HepG2 (cell line): Measurements from ENCODE around the gene ABL2. TPM values are rescaled to one million over a fixed set of nuclear protein-coding genes. Genes with fewer than 3 reads are reported as not detected.
A peak's percentile ranks its signal among the peaks of the same experiment; 100 is the strongest.

Experiments used
- ATRX ChIP-seq: sonication (generic); formaldehyde crosslinking; IDR thresholded peaks from 2 replicates; pipeline ENCODE4 v1.4.0; 2020; ENCODE audit warnings: missing genetic modification reagents, borderline replicate concordance
- BORCS8-MEF2B ChIP-seq: sonication (generic); formaldehyde crosslinking; IDR thresholded peaks from 2 replicates; pipeline ENCODE4 v1.8.0; 2022; ENCODE audit warnings: mild to moderate bottlenecking, missing genetic modification reagents
- ELF4 ChIP-seq: sonication (generic); formaldehyde crosslinking; IDR thresholded peaks from 2 replicates; pipeline ENCODE4 v1.5.0; 2020; ENCODE audit warnings: missing genetic modification reagents, mild to moderate bottlenecking, moderate library complexity, borderline replicate concordance
- ERF ChIP-seq: IDR thresholded peaks from 2 replicates; pipeline ENCODE4 v1.6.1; 2018; ENCODE audit warnings: missing biosample characterization, missing genetic modification reagents
- HNF4A ChIP-seq: sonication (generic); formaldehyde crosslinking; IDR thresholded peaks from 2 replicates; pipeline ENCODE4 v1.4.0; 2020; ENCODE audit warnings: missing genetic modification reagents
- MLXIP ChIP-seq: sonication (generic); formaldehyde crosslinking; IDR thresholded peaks from 2 replicates; pipeline ENCODE4 v1.9.0; 2021; ENCODE audit warnings: missing genetic modification reagents, borderline replicate concordance
- NKX3-1 ChIP-seq: sonication (generic); formaldehyde crosslinking; IDR thresholded peaks from 2 replicates; pipeline ENCODE4 v1.5.0; 2020; ENCODE audit warnings: missing genetic modification reagents
- PHF8 ChIP-seq: sonication (generic); formaldehyde crosslinking; IDR thresholded peaks from 2 replicates; pipeline ENCODE4 v1.5.0; 2020; ENCODE audit warnings: missing genetic modification reagents
- PRPF4 ChIP-seq: fragments of 200-400 bp; formaldehyde crosslinking; IDR thresholded peaks from 2 replicates; pipeline ENCODE4 v1.6.1; 2016; ENCODE audit warnings: low read length, low read depth; ENCODE audit not compliant: poor library complexity, severe bottlenecking
- RAD51 ChIP-seq: fragments of 450-650 bp; IDR thresholded peaks from 2 replicates; pipeline ENCODE4 v1.6.1; 2016; ENCODE audit warnings: borderline replicate concordance
- ZNF350 ChIP-seq: sonication (generic); formaldehyde crosslinking; IDR thresholded peaks from 2 replicates; pipeline ENCODE4 v1.4.0; 2020; ENCODE audit warnings: mild to moderate bottlenecking, low read depth, missing genetic modification reagents, borderline replicate concordance
- ZNF414 ChIP-seq: sonication (generic); formaldehyde crosslinking; IDR thresholded peaks from 2 replicates; pipeline ENCODE4 v1.5.0; 2020; ENCODE audit warnings: missing genetic modification reagents
- ZNF431 ChIP-seq: sonication (generic); formaldehyde crosslinking; IDR thresholded peaks from 2 replicates; pipeline ENCODE4 v1.9.0; 2022; ENCODE audit warnings: missing genetic modification reagents, low read depth, mild to moderate bottlenecking, borderline replicate concordance
- ZNF451 ChIP-seq: sonication (generic); formaldehyde crosslinking; IDR thresholded peaks from 2 replicates; pipeline ENCODE4 v1.5.0; 2020; ENCODE audit warnings: mild to moderate bottlenecking, missing genetic modification reagents
- ZNF615 ChIP-seq: sonication (generic); formaldehyde crosslinking; IDR thresholded peaks from 2 replicates; pipeline ENCODE4 v1.5.0; 2020; ENCODE audit warnings: mild to moderate bottlenecking, missing genetic modification reagents, borderline replicate concordance
- ZNF616 ChIP-seq: sonication (generic); formaldehyde crosslinking; IDR thresholded peaks from 2 replicates; pipeline ENCODE4 v1.5.0; 2020; ENCODE audit warnings: low read depth, mild to moderate bottlenecking, missing genetic modification reagents
- ZNF670 ChIP-seq: sonication (generic); formaldehyde crosslinking; IDR thresholded peaks from 2 replicates; pipeline ENCODE4 v1.8.0; 2022; ENCODE audit warnings: mild to moderate bottlenecking, missing genetic modification reagents, borderline replicate concordance
- ZNF766 ChIP-seq: sonication (generic); formaldehyde crosslinking; IDR thresholded peaks from 2 replicates; pipeline ENCODE4 v1.5.0; 2020; ENCODE audit warnings: missing genetic modification reagents, borderline replicate concordance
- ZNF781 ChIP-seq: sonication (generic); formaldehyde crosslinking; IDR thresholded peaks from 2 replicates; pipeline ENCODE4 v1.5.1; 2020; ENCODE audit warnings: borderline replicate concordance, mild to moderate bottlenecking, missing genetic modification reagents; ENCODE audit errors: not compliant biosample characterization
- polyA plus RNA-seq, 8 experiments: library from polyadenylated mRNA; depleted of rRNA in 3 of 8; stranded (reverse) in 7 of 8; unstranded in 1 of 8; fragments of >200 nt; fragmentation: Illumina TruSeq in 4 of 8; extraction: Trizol in 4 of 8; gene quantifications; 2 replicates each; pipeline versions ENCODE4 v1.2.1 to v1.2.3, GENCODE V29; 2011 to 2016; ENCODE audit warnings: low read depth in 4 of 8, missing spikeins in 1 of 8, mixed read lengths in 1 of 8; ENCODE audit not compliant: insufficient read depth in 1 of 8
- total RNA-seq, 5 experiments: library from RNA; depleted of rRNA; stranded (reverse); fragments of >200 nt; fragmentation: Illumina TruSeq; extraction: Trizol; gene quantifications; 2 replicates each; pipeline ENCODE4 v1.2.3, GENCODE V29; 2016; ENCODE audit warnings: low read depth in 1 of 5
- TF ChIP-seq, protein P1 (sequence below): sonication (generic); formaldehyde crosslinking; IDR thresholded peaks from 2 replicates; pipeline ENCODE4 v1.5.1; 2020; ENCODE audit warnings: missing genetic modification reagents, mild to moderate bottlenecking, borderline replicate concordance
- TF ChIP-seq, protein P2 (sequence below): sonication (generic); formaldehyde crosslinking; IDR thresholded peaks from 2 replicates; pipeline ENCODE4 v1.4.0; 2020; ENCODE audit warnings: missing genetic modification reagents, borderline replicate concordance

The ABL2 gene
- total and polyA plus RNA-seq, 2 of the 13 experiments (the other 11 are each of a cell fraction or from before 2014, with no cell fraction given), result 5.8 to 6.0 TPM

GRCh38 chr1:179151908-179152682 lies 77.4 kb downstream of the ABL2 start (continued):
- TF ChIP-seq, protein P1, sequence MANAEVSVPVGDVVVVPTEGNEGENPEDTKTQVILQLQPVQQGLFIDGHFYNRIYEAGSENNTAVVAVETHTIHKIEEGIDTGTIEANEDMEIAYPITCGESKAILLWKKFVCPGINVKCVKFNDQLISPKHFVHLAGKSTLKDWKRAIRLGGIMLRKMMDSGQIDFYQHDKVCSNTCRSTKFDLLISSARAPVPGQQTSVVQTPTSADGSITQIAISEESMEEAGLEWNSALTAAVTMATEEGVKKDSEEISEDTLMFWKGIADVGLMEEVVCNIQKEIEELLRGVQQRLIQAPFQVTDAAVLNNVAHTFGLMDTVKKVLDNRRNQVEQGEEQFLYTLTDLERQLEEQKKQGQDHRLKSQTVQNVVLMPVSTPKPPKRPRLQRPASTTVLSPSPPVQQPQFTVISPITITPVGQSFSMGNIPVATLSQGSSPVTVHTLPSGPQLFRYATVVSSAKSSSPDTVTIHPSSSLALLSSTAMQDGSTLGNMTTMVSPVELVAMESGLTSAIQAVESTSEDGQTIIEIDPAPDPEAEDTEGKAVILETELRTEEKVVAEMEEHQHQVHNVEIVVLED (CRISPR knock-in tag), result peak; percentile 48; the same call in 1 of the 2 replicates
- no peak for TF ChIP-seq ZNF350 (CRISPR knock-in tag)
- no peak for TF ChIP-seq NKX3-1 (CRISPR knock-in tag)
- TF ChIP-seq MLXIP (CRISPR knock-in tag), result no peak
- TF ChIP-seq PRPF4, result no peak
- TF ChIP-seq RAD51, result no peak
- no peak for TF ChIP-seq ZNF616 (CRISPR knock-in tag)
- TF ChIP-seq ZNF781 (CRISPR knock-in tag), result no peak
- peak; percentile 89 for TF ChIP-seq ERF (CRISPR knock-in tag)
- TF ChIP-seq HNF4A (CRISPR knock-in tag), result peak; percentile 82
- TF ChIP-seq ZNF451 (CRISPR knock-in tag), result no peak
- no peak for TF ChIP-seq PHF8 (CRISPR knock-in tag)
- TF ChIP-seq ZNF414 (CRISPR knock-in tag), result no peak
- peak; percentile 15; the same call in 1 of the 2 replicates for TF ChIP-seq ELF4
- TF ChIP-seq, protein P2, sequence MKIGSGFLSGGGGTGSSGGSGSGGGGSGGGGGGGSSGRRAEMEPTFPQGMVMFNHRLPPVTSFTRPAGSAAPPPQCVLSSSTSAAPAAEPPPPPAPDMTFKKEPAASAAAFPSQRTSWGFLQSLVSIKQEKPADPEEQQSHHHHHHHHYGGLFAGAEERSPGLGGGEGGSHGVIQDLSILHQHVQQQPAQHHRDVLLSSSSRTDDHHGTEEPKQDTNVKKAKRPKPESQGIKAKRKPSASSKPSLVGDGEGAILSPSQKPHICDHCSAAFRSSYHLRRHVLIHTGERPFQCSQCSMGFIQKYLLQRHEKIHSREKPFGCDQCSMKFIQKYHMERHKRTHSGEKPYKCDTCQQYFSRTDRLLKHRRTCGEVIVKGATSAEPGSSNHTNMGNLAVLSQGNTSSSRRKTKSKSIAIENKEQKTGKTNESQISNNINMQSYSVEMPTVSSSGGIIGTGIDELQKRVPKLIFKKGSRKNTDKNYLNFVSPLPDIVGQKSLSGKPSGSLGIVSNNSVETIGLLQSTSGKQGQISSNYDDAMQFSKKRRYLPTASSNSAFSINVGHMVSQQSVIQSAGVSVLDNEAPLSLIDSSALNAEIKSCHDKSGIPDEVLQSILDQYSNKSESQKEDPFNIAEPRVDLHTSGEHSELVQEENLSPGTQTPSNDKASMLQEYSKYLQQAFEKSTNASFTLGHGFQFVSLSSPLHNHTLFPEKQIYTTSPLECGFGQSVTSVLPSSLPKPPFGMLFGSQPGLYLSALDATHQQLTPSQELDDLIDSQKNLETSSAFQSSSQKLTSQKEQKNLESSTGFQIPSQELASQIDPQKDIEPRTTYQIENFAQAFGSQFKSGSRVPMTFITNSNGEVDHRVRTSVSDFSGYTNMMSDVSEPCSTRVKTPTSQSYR, result no peak
- TF ChIP-seq BORCS8-MEF2B, result no peak
- no peak for TF ChIP-seq ZNF670 (CRISPR knock-in tag)
- TF ChIP-seq ATRX (CRISPR knock-in tag), result no peak
- TF ChIP-seq ZNF615, result no peak
- TF ChIP-seq ZNF766, result no peak
- TF ChIP-seq ZNF431 (CRISPR knock-in tag), result no peak; the same call in 1 of the 2 replicates
